H7 (cell line): ENCODE results near the gene APBB1IP. TPM values are rescaled to one million over a fixed set of nuclear protein-coding genes. Genes with fewer than 3 reads are reported as not detected.
"Not testable (repeated sequence)": the region's sequence is repeated elsewhere in the genome, so short reads cannot be mapped to it uniquely, and the experiment has no call there.

Experiments
- DNase-seq: peaks from one replicate; pipeline ENCODE4 v3.0.0; 2012
- H3K27me3 ChIP-seq: 2 replicates; pipeline ENCODE4 v1.6.0; 2011; ENCODE audit warnings: mild to moderate bottlenecking, low read length; ENCODE audit not compliant: control insufficient read depth, insufficient read depth
- H3K36me3 ChIP-seq: replicated peaks from 2 replicates; pipeline ENCODE4 v1.5.1; 2011; ENCODE audit warnings: low read length; ENCODE audit not compliant: control insufficient read depth, insufficient read depth
- H3K4me3 ChIP-seq: 2 replicates; pipeline ENCODE4 v1.5.1; 2011; ENCODE audit warnings: low read depth, mild to moderate bottlenecking, control low read depth, low read length, moderate library complexity; ENCODE audit not compliant: insufficient read depth
- total RNA-seq: library from RNA; depleted of rRNA; stranded (reverse); fragments of >200 nt; shearing (Covaris generic); gene quantifications from 2 replicates; pipeline ENCODE4 v1.2.3, GENCODE V29; 2014

The APBB1IP gene
- total RNA-seq, 1 experiment from 2014 or later, result not detected

GRCh38 chr10:26499426-26499825 is 61.3 kb downstream of the APBB1IP start:
- H3K4me3 ChIP-seq, result no peak overlapping the region
- H3K36me3 ChIP-seq, result no peaks in the 10 kb centered on the region
- DNase-seq, result no peak
- no peaks in the 10 kb centered on the region for H3K27me3 ChIP-seq

- H3K36me3 ChIP-seq, result no peaks in the 10 kb centered on the region
- no peak for DNase-seq
- H3K27me3 ChIP-seq, result no peaks in the 10 kb centered on the region
- no peak overlapping the region for H3K4me3 ChIP-seq
Observed at GRCh38 chr10:26502986-26503385, 64.8 kb downstream of the APBB1IP start.

GRCh38 chr10:26503911-26504310 is 65.8 kb downstream of the APBB1IP start:
- peak; percentile 52 for DNase-seq
- Histone ChIP-seq H3K36me3 (no peaks in the 10 kb centered on the region), H3K27me3 (no peaks in the 10 kb centered on the region), H3K4me3 (no peak overlapping the region)

- H3K4me3 ChIP-seq, H3K36me3 ChIP-seq, H3K27me3 ChIP-seq, DNase-seq: not testable (repeated sequence)
Observed at GRCh38 chr10:26504429-26504828, 66.3 kb downstream of the APBB1IP start.

- no peaks in the 10 kb centered on the region for H3K36me3 ChIP-seq
- H3K4me3 ChIP-seq, result no peak overlapping the region
- no peaks in the 10 kb centered on the region for H3K27me3 ChIP-seq
- no peak for DNase-seq
Observed at GRCh38 chr10:26505491-26505890, 67.3 kb downstream of the APBB1IP start.

GRCh38 chr10:26506736-26507135 is 68.6 kb downstream of the APBB1IP start:
- no peaks in the 10 kb centered on the region for H3K27me3 ChIP-seq
- no peak for DNase-seq
- H3K4me3 ChIP-seq, result no peak overlapping the region
- no peaks in the 10 kb centered on the region for H3K36me3 ChIP-seq

- DNase-seq, result no peak
- Histone ChIP-seq H3K4me3 (no peak overlapping the region), H3K27me3 (no peaks in the 10 kb centered on the region), H3K36me3 (no peaks in the 10 kb centered on the region)
Observed at GRCh38 chr10:26507441-26507840, 69.3 kb downstream of the APBB1IP start.

GRCh38 chr10:26508016-26508415 is 69.9 kb downstream of the APBB1IP start:
- DNase-seq, result no peak
- no peaks in the 10 kb centered on the region for H3K36me3 ChIP-seq
- H3K4me3 ChIP-seq, result no peak overlapping the region
- no peaks in the 10 kb centered on the region for H3K27me3 ChIP-seq

GRCh38 chr10:26509307-26509706 is 71.2 kb downstream of the APBB1IP start:
- Histone ChIP-seq H3K36me3 (no peaks in the 10 kb centered on the region), H3K27me3 (no peaks in the 10 kb centered on the region), H3K4me3 (no peak overlapping the region)
- no peak for DNase-seq

- no peaks in the 10 kb centered on the region for H3K27me3 ChIP-seq
- DNase-seq, result no peak
- no peaks in the 10 kb centered on the region for H3K36me3 ChIP-seq
- H3K4me3 ChIP-seq, result no peak overlapping the region
Observed at GRCh38 chr10:26513101-26513500, 75.0 kb downstream of the APBB1IP start.

GRCh38 chr10:26516540-26517101 is 78.5 kb downstream of the APBB1IP start:
- H3K4me3 ChIP-seq, result no peak overlapping the region

GRCh38 chr10:26517141-26517867 is 79.2 kb downstream of the APBB1IP start:
- Histone ChIP-seq H3K36me3 (no peaks in the 10 kb centered on the region), H3K4me3 (no peak overlapping the region), H3K27me3 (no peaks in the 10 kb centered on the region)
- DNase-seq, result no peak

More at GRCh38 chr10:26516540-26517101, 78.5 kb downstream of the APBB1IP start:
- no peaks in the 10 kb centered on the region for H3K36me3 ChIP-seq
- DNase-seq, result peak; percentile 17
- H3K27me3 ChIP-seq, result no peaks in the 10 kb centered on the region

- DNase-seq, result no peak
- H3K4me3 ChIP-seq, result no peak overlapping the region
- H3K27me3 ChIP-seq, result no peaks in the 10 kb centered on the region
- H3K36me3 ChIP-seq, result no peaks in the 10 kb centered on the region
Observed at GRCh38 chr10:26519803-26520202, 81.7 kb downstream of the APBB1IP start.

- DNase-seq, result no peak
- Histone ChIP-seq H3K27me3 (no peaks in the 10 kb centered on the region), H3K36me3 (no peaks in the 10 kb centered on the region), H3K4me3 (no peak overlapping the region)
Observed at GRCh38 chr10:26520575-26520974, 82.4 kb downstream of the APBB1IP start.

GRCh38 chr10:26524161-26524896 is 86.2 kb downstream of the APBB1IP start:
- Histone ChIP-seq H3K36me3 (no peaks in the 10 kb centered on the region), H3K4me3 (no peak overlapping the region), H3K27me3 (no peaks in the 10 kb centered on the region)
- DNase-seq, result no peak
